CD14-positive monocyte (primary cell): Measurements from ENCODE around the gene KRT24. TPM values are rescaled to one million over a fixed set of nuclear protein-coding genes. Genes with fewer than 3 reads are reported as not detected.

ENCODE experiments used
- DNase-seq, 3 donors: peaks; one replicate each; pipeline ENCODE4 v3.0.0-alpha.2; 2011 to 2022
- H2AFZ ChIP-seq: 2 replicates; pipeline ENCODE4 v1.6.0; 2012; ENCODE audit warnings: mild to moderate bottlenecking, low read depth, low read length, inconsistent platforms; ENCODE audit not compliant: insufficient read depth, poor library complexity, severe bottlenecking
- H3K27ac ChIP-seq, 2 donors: 1 replicate in 1 of 2; 2 replicates in 1 of 2; pipeline ENCODE4 v1.5.1; 2012 to 2013; ENCODE audit warnings: low read length in 2 of 2, control low read depth in 1 of 2, inconsistent platforms in 1 of 2, low read depth in 1 of 2, mild to moderate bottlenecking in 1 of 2
- H3K27me3 ChIP-seq, 2 donors: one replicate each; pipeline versions ENCODE4 v1.6.0 to v1.6.1; 2011 to 2013; ENCODE audit warnings: low read length in 2 of 2; ENCODE audit not compliant: control insufficient read depth in 2 of 2, insufficient read depth in 2 of 2
- H3K36me3 ChIP-seq, 2 donors: replicated peaks in 1 of 2; 1 replicate in 1 of 2; 2 replicates in 1 of 2; pipeline versions ENCODE4 v1.5.1 to v1.6.1; 2012 to 2013; ENCODE audit warnings: low read length in 2 of 2, control low read depth in 1 of 2, inconsistent platforms in 1 of 2, mild to moderate bottlenecking in 1 of 2; ENCODE audit not compliant: insufficient read depth in 2 of 2, control insufficient read depth in 1 of 2
- H3K4me1 ChIP-seq, 2 donors: 1 replicate in 1 of 2; 2 replicates in 1 of 2; pipeline versions ENCODE4 v1.5.1 to v1.6.1; 2012 to 2013; ENCODE audit warnings: low read length in 2 of 2, control low read depth in 1 of 2, inconsistent platforms in 1 of 2, mild to moderate bottlenecking in 1 of 2, moderate library complexity in 1 of 2; ENCODE audit not compliant: insufficient read depth in 2 of 2, control insufficient read depth in 1 of 2
- H3K4me2 ChIP-seq: replicated peaks from 2 replicates; pipeline ENCODE3; 2012; ENCODE audit warnings: low read length, moderate library complexity, mild to moderate bottlenecking; ENCODE audit not compliant: poor library complexity, severe bottlenecking; ENCODE audit errors: extremely low read depth
- H3K4me3 ChIP-seq, 3 experiments: fragments of 200-600 bp in 1 of 3; sonication (generic) in 1 of 3; replicated peaks in 1 of 3; 1 replicate in 2 of 3; 2 replicates in 1 of 3; pipeline ENCODE4 v1.5.1; 2011 to 2013; ENCODE audit warnings: low read length in 3 of 3, mild to moderate bottlenecking in 3 of 3, control low read depth in 2 of 3, low read depth in 2 of 3, inconsistent platforms in 1 of 3, moderate library complexity in 1 of 3
- H3K79me2 ChIP-seq: 2 replicates; pipeline ENCODE4 v1.6.0; 2012; ENCODE audit warnings: mild to moderate bottlenecking, control low read depth, inconsistent platforms, low read length, moderate library complexity; ENCODE audit not compliant: insufficient read depth
- H3K9ac ChIP-seq: 2 replicates; pipeline ENCODE4 v1.6.0; 2017; ENCODE audit warnings: low read length, mild to moderate bottlenecking; ENCODE audit not compliant: insufficient read depth, poor library complexity, severe bottlenecking
- H3K9me3 ChIP-seq, 2 donors: replicated peaks in 1 of 2; 1 replicate in 1 of 2; 2 replicates in 1 of 2; pipeline versions ENCODE4 v1.5.1 to v1.6.1; 2012 to 2013; ENCODE audit warnings: low read length in 2 of 2, control low read depth in 1 of 2; ENCODE audit not compliant: control insufficient read depth in 1 of 2, insufficient read depth in 1 of 2
- H4K20me1 ChIP-seq: 2 replicates; pipeline ENCODE4 v1.6.0; 2012; ENCODE audit warnings: mild to moderate bottlenecking, low read length, control low read depth, moderate library complexity; ENCODE audit not compliant: insufficient read depth
- H3K27ac Mint-ChIP-seq, 7 donors: one replicate each; pipeline ENCODE4 v1.8.0; 2020; ENCODE audit warnings: mild to moderate bottlenecking in 7 of 7, mixed read lengths in 7 of 7, moderate library complexity in 6 of 7, inconsistent platforms in 2 of 7
- H3K27me3 Mint-ChIP-seq, 3 donors: one replicate each; pipeline ENCODE4 v1.8.0; 2021 to 2022; ENCODE audit warnings: low read depth in 3 of 3, mild to moderate bottlenecking in 3 of 3, mixed read lengths in 3 of 3, moderate library complexity in 3 of 3, inconsistent platforms in 1 of 3
- H3K36me3 Mint-ChIP-seq, 2 donors: one replicate each; pipeline ENCODE4 v1.8.0; 2020; ENCODE audit warnings: mixed read lengths in 2 of 2, inconsistent platforms in 1 of 2, mild to moderate bottlenecking in 1 of 2
- H3K4me1 Mint-ChIP-seq: one replicate; pipeline ENCODE4 v1.8.0; 2020; ENCODE audit warnings: mild to moderate bottlenecking, mixed read lengths
- H3K4me3 Mint-ChIP-seq, 2 donors: one replicate each; pipeline ENCODE4 v1.8.0; 2020; ENCODE audit warnings: mild to moderate bottlenecking in 2 of 2, mixed read lengths in 2 of 2, moderate library complexity in 1 of 2
- H3K9me3 Mint-ChIP-seq, 7 donors: one replicate each; pipeline ENCODE4 v1.8.0; 2020 to 2022; ENCODE audit warnings: mixed read lengths in 7 of 7, mild to moderate bottlenecking in 6 of 7, moderate library complexity in 6 of 7, inconsistent platforms in 2 of 7
- WGBS: methylation state at CpG from one replicate; pipeline ENCODE4 v1.1.5; 2013; ENCODE audit warnings: missing lambda C conversion rate; ENCODE audit not compliant: insufficient coverage; 5-methylcytosine and 5-hydroxymethylcytosine counted together
- intact Hi-C, 2 donors: fragments of 100-400 bp; cut with micrococcal nuclease; formaldehyde crosslinking; loops; one replicate each; pipeline versions ENCODE4 v1.15.0 to v1.15.1; 2023
- polyA plus RNA-seq, 3 donors: library from polyadenylated mRNA; depleted of rRNA in 1 of 3; unstranded in 2 of 3; stranded (reverse) in 1 of 3; fragments of 300-500 nt in 2 of 3; fragments of >200 nt in 1 of 3; fragmentation: Illumina TruSeq in 2 of 3; gene quantifications; 1 replicate in 2 of 3; 2 replicates in 1 of 3; pipeline ENCODE4 v1.2.3, GENCODE V29; 2012 to 2021
- TF ChIP-seq, protein P1 (sequence below): fragments of 200-600 bp; IDR thresholded peaks from one replicate; pipeline ENCODE4 v1.8.0; 2022; ENCODE audit warnings: antibody characterized with exemption, mild to moderate bottlenecking

KRT24 gene
- polyA plus RNA-seq, 3 donors, result not detected

DNA sequence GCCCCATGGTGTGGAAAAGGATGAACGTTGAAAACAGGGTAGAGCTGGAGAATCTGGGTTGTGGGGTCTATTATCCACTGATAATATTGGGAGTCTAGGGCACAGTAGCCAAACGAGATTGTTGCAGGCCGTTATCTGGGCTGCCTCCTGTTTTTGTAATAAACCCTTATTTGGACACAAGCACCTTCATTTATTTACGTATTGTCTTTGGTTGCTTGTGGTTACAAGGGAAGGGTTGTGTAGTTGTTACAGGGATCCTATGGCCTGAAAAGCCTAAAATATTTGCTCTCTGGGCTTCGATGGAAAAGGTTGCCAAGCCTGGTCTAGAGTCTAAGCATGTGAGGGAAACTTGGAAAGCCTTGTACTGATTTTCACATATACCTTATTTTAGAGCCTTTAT is 51.6 kb downstream of the KRT24 start:
- H3K27me3 ChIP-seq, result peaks cover 5 to 18% of the 10 kb centered on the region in 2 donors
- H3K79me2 ChIP-seq, result peaks cover 7% of the 10 kb centered on the region
- H3K9ac ChIP-seq, result no peak overlapping the region
- H3K4me1 Mint-ChIP-seq, result peaks cover 10% of the 10 kb centered on the region
- TF ChIP-seq, protein P1, sequence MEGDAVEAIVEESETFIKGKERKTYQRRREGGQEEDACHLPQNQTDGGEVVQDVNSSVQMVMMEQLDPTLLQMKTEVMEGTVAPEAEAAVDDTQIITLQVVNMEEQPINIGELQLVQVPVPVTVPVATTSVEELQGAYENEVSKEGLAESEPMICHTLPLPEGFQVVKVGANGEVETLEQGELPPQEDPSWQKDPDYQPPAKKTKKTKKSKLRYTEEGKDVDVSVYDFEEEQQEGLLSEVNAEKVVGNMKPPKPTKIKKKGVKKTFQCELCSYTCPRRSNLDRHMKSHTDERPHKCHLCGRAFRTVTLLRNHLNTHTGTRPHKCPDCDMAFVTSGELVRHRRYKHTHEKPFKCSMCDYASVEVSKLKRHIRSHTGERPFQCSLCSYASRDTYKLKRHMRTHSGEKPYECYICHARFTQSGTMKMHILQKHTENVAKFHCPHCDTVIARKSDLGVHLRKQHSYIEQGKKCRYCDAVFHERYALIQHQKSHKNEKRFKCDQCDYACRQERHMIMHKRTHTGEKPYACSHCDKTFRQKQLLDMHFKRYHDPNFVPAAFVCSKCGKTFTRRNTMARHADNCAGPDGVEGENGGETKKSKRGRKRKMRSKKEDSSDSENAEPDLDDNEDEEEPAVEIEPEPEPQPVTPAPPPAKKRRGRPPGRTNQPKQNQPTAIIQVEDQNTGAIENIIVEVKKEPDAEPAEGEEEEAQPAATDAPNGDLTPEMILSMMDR, result no peak
- no peak for DNase-seq
- intact Hi-C loops, result no loop called here
- no peaks in the 10 kb centered on the region for H3K36me3 Mint-ChIP-seq
- H3K9me3 Mint-ChIP-seq, result peaks cover 0 to 2% (median 0%) of the 10 kb centered on the region in 7 donors
- H3K4me2 ChIP-seq, result no peak overlapping the region
- H3K36me3 ChIP-seq, result no peaks in the 10 kb centered on the region
- H3K9me3 ChIP-seq, result no peaks in the 10 kb centered on the region
- H3K4me3 Mint-ChIP-seq, result no peak overlapping the region
- H3K4me3 ChIP-seq, result no peak overlapping the region
- no peak overlapping the region for H3K27ac ChIP-seq
- whole genome bisulfite sequencing, result no CpG with 5 or more reads among the region's 5 CpGs
- peaks cover 10 to 11% of the 10 kb centered on the region in 2 donors for H3K4me1 ChIP-seq
- no peaks in the 10 kb centered on the region for H4K20me1 ChIP-seq
- no peak overlapping the region for H3K27ac Mint-ChIP-seq
- peaks cover 3 to 8% (median 7%) of the 10 kb centered on the region in 3 donors for H3K27me3 Mint-ChIP-seq
- H2AFZ ChIP-seq, result no peak overlapping the region

DNA sequence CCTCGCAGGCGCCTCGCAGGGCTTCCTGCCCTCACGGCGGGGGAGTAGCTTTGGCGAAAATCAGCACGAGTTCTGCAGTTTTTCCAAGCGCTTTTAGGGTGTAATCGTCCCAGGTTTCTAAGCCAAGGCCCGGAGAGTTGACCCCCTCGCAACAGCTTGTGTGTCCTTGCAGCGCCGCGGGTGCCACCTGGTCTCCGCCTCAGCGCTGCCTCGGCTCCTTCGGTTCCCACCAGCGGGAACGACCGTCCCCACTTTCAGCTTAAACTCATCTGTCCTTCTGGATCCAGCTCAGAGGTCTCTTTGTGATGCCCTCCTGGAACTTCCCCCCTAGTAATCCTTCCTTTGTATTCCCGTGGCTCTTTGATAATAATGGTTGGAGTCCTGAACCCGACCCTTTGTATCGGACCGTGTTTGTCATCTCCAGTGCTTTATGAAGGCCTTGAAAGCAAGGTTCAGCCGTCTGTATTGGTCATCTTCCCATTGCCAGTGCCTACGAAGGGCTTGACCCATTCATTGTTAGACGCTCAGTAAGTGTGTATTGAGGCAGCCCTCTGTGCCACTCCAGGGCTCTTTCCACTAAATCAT is 55.1 kb downstream of the KRT24 start:
- DNase-seq, result peak in 1 of 3 donors; percentile 7
- peaks cover 17 to 23% of the 10 kb centered on the region in 2 donors for H3K4me1 ChIP-seq

More for the DNA sequence above, 55.1 kb downstream of the KRT24 start:
- 6% methylated on average over 26 of the region's 28 CpGs for WGBS
- Mint-ChIP-seq H3K27ac (peak overlapping the region; percentile 98 to 99 (median 99)), H3K4me1 (peaks cover 27% of the 10 kb centered on the region), H3K27me3 (peaks cover 1 to 4% (median 3%) of the 10 kb centered on the region in 3 donors), H3K9me3 (no peaks in the 10 kb centered on the region), H3K36me3 (peaks cover 11 to 21% of the 10 kb centered on the region in 2 donors), H3K4me3 (peak overlapping the region; percentile 98)
- Histone ChIP-seq H3K27ac (peak overlapping the region; percentile 87 to 99), H3K9ac (peak overlapping the region; percentile 100), H3K27me3 (no peaks in the 10 kb centered on the region), H3K79me2 (peaks cover 41% of the 10 kb centered on the region), H3K36me3 (peaks cover 11 to 23% of the 10 kb centered on the region in 2 donors), H2AFZ (peak overlapping the region; percentile 99), H3K4me3 (peak overlapping the region; percentile 64 to 88 (median 79)), H3K4me2 (peak overlapping the region; percentile 85), H4K20me1 (peaks cover 10% of the 10 kb centered on the region), H3K9me3 (no peaks in the 10 kb centered on the region)
- TF ChIP-seq, protein P1, result no peak
- intact Hi-C loops, result no loop called here

Other genes starting within 250 kb of the KRT24 start
- gene TNS4, start 202.1 kb downstream of the KRT24 start, polyA plus RNA-seq, result not detected
- gene CCR7, start 138.3 kb downstream of the KRT24 start, polyA plus RNA-seq, result 1 to 10 TPM in 2 of 3 donors, under 1 TPM in 1; 0.15 to 2.1 (median 1.2) TPM
- 100 to 1,000 TPM in 2 of 3 donors, 10 to 100 TPM in 1; 18.6 to 127 (median 119) TPM for gene SMARCE1, start 55.9 kb downstream of the KRT24 start, polyA plus RNA-seq
- not detected for gene KRT222, start 38.6 kb downstream of the KRT24 start, polyA plus RNA-seq
- gene KRT25, start 51.6 kb upstream of the KRT24 start, polyA plus RNA-seq, result not detected
- gene KRT26, start 68.4 kb upstream of the KRT24 start, polyA plus RNA-seq, result not detected
- not detected for gene KRT27, start 78.8 kb upstream of the KRT24 start, polyA plus RNA-seq
- not detected for gene KRT28, start 96.2 kb upstream of the KRT24 start, polyA plus RNA-seq
- 10 to 100 TPM in 2 of 3 donors, 1 to 10 TPM in 1; 9.7 to 79.1 (median 58.7) TPM for gene KRT10, start 118.9 kb upstream of the KRT24 start, polyA plus RNA-seq
- gene KRT12, start 163.5 kb upstream of the KRT24 start, polyA plus RNA-seq, result not detected
- gene KRT20, start 181.5 kb upstream of the KRT24 start, polyA plus RNA-seq, result not detected
- gene KRT23, start 233.9 kb upstream of the KRT24 start, polyA plus RNA-seq, result 1 to 10 TPM; 1.7 to 7.6 (median 3.6) TPM